ENCODE results near the gene PPP1R12A.

PPP1R12A gene

GRCh38 chr12:79773896-79774295 lies 161.0 kb downstream of the PPP1R12A start:
- Histone ChIP-seq H3K4me2 (ENCODE audit: low read length) (no peak overlapping the region), H2AFZ (ENCODE audit: low read depth, low read length) (no peak overlapping the region), H3K4me3 (ENCODE audit: low read length) (no peak overlapping the region), H3K9me3 (ENCODE audit: insufficient read depth, low read length) (no peaks in the 10 kb centered on the region), H4K20me1 (ENCODE audit: insufficient read depth, low read length) (no peaks in the 10 kb centered on the region), H3K36me3 (replicated peaks; ENCODE audit: low read depth, low read length) (peaks cover 13% of the 10 kb centered on the region), H3K4me1 (ENCODE audit: low read length) (no peaks in the 10 kb centered on the region), H3K27me3 (ENCODE audit: low read depth, low read length) (no peaks in the 10 kb centered on the region), H3K79me2 (ENCODE audit: low read length) (no peaks in the 10 kb centered on the region), H3K9ac (ENCODE audit: low read length) (no peak overlapping the region), H3K27ac (ENCODE audit: low read length) (no peak overlapping the region)
- TF ChIP-seq CTCF (IDR thresholded peaks at IDR 0.05; ENCODE audit: low read depth, low read length) = no peak
- no peak for TF ChIP-seq EZH2phosphoT487 (IDR thresholded peaks at IDR 0.05; ENCODE audit: low read depth)

- no peaks in the 10 kb centered on the region for H3K27me3 ChIP-seq (ENCODE audit: low read depth, low read length)
- TF ChIP-seq EZH2phosphoT487 (IDR thresholded peaks at IDR 0.05; ENCODE audit: low read depth) = no peak
- TF ChIP-seq CTCF (IDR thresholded peaks at IDR 0.05; ENCODE audit: low read depth, low read length) = no peak
- no peaks in the 10 kb centered on the region for H3K79me2 ChIP-seq (ENCODE audit: low read length)
- H2AFZ ChIP-seq (ENCODE audit: low read depth, low read length) = no peak overlapping the region
- no peaks in the 10 kb centered on the region for H3K4me1 ChIP-seq (ENCODE audit: low read length)
- H3K4me3 ChIP-seq (ENCODE audit: low read length) = no peak overlapping the region
- peaks cover 2% of the 10 kb centered on the region for H3K36me3 ChIP-seq (replicated peaks; ENCODE audit: low read depth, low read length)
- H3K27ac ChIP-seq (ENCODE audit: low read length) = no peak overlapping the region
- H3K9me3 ChIP-seq (ENCODE audit: insufficient read depth, low read length) = no peaks in the 10 kb centered on the region
- no peak overlapping the region for H3K4me2 ChIP-seq (ENCODE audit: low read length)
- no peaks in the 10 kb centered on the region for H4K20me1 ChIP-seq (ENCODE audit: insufficient read depth, low read length)
- H3K9ac ChIP-seq (ENCODE audit: low read length) = no peak overlapping the region
Measured at GRCh38 chr12:79769860-79770485, 164.9 kb downstream of the PPP1R12A start.

- TF ChIP-seq CTCF (IDR thresholded peaks at IDR 0.05; ENCODE audit: low read depth, low read length) (no peak), EZH2phosphoT487 (IDR thresholded peaks at IDR 0.05; ENCODE audit: low read depth) (no peak)
- H3K79me2 ChIP-seq (ENCODE audit: low read length) = no peaks in the 10 kb centered on the region
- H3K4me3 ChIP-seq (ENCODE audit: low read length) = no peak overlapping the region
- no peak overlapping the region for H3K9ac ChIP-seq (ENCODE audit: low read length)
- no peaks in the 10 kb centered on the region for H3K36me3 ChIP-seq (replicated peaks; ENCODE audit: low read depth, low read length)
- H3K9me3 ChIP-seq (ENCODE audit: insufficient read depth, low read length) = no peaks in the 10 kb centered on the region
- no peaks in the 10 kb centered on the region for H3K4me1 ChIP-seq (ENCODE audit: low read length)
- H3K4me2 ChIP-seq (ENCODE audit: low read length) = no peak overlapping the region
- H3K27ac ChIP-seq (ENCODE audit: low read length) = no peak overlapping the region
- H4K20me1 ChIP-seq (ENCODE audit: insufficient read depth, low read length) = no peaks in the 10 kb centered on the region
- no peaks in the 10 kb centered on the region for H3K27me3 ChIP-seq (ENCODE audit: low read depth, low read length)
- H2AFZ ChIP-seq (ENCODE audit: low read depth, low read length) = no peak overlapping the region
Measured at GRCh38 chr12:79769189-79769859, 165.6 kb downstream of the PPP1R12A start.

GRCh38 chr12:79766705-79767464 lies 168.0 kb downstream of the PPP1R12A start:
- Histone ChIP-seq H3K79me2 (ENCODE audit: low read length) (no peaks in the 10 kb centered on the region), H3K9ac (ENCODE audit: low read length) (no peak overlapping the region), H3K4me1 (ENCODE audit: low read length) (no peaks in the 10 kb centered on the region), H3K36me3 (replicated peaks; ENCODE audit: low read depth, low read length) (no peaks in the 10 kb centered on the region), H3K9me3 (ENCODE audit: insufficient read depth, low read length) (no peaks in the 10 kb centered on the region), H4K20me1 (ENCODE audit: insufficient read depth, low read length) (no peaks in the 10 kb centered on the region), H2AFZ (ENCODE audit: low read depth, low read length) (no peak overlapping the region), H3K27me3 (ENCODE audit: low read depth, low read length) (no peaks in the 10 kb centered on the region), H3K4me2 (ENCODE audit: low read length) (no peak overlapping the region), H3K27ac (ENCODE audit: low read length) (no peak overlapping the region), H3K4me3 (ENCODE audit: low read length) (no peak overlapping the region)
- TF ChIP-seq CTCF (IDR thresholded peaks at IDR 0.05; ENCODE audit: low read depth, low read length) (no peak), EZH2phosphoT487 (IDR thresholded peaks at IDR 0.05; ENCODE audit: low read depth) (no peak)
